ENCODE measurements around the gene SCML1.

GRCh38 chrX:17773221-17773876 is 36.1 kb downstream of the SCML1 start:
- TF ChIP-seq POLR2AphosphoS5 (IDR thresholded peaks at IDR 0.05) (no peak), CTCF (IDR thresholded peaks at IDR 0.05) (no peak), POLR2A (IDR thresholded peaks at IDR 0.05) (no peak)

Data from upper lobe of left lung (tissue), 4 donors.